GM21360 (cell line): ENCODE results near the gene ARSJ.
"Not testable (repeated sequence)": the region's sequence is repeated elsewhere in the genome, so short reads cannot be mapped to it uniquely, and the experiment has no call there.

ENCODE experiments used
- ATAC-seq: cut with Tn5 transposase; IDR thresholded peaks from one replicate; pipeline ENCODE4 v1.9.1; 2021; ENCODE audit warnings: mild to moderate bottlenecking, moderate library complexity; ENCODE audit not compliant: unreplicated experiment

Gene ARSJ

GRCh38 chr4:113979148-113979904 lies at the start of gene ARSJ:
Gene ARSJ, minus strand, starts transcription at chr4:113979647. Its CDS starts 813 bp downstream, at chr4:113978834.
- ATAC-seq, result no peak

DNA sequence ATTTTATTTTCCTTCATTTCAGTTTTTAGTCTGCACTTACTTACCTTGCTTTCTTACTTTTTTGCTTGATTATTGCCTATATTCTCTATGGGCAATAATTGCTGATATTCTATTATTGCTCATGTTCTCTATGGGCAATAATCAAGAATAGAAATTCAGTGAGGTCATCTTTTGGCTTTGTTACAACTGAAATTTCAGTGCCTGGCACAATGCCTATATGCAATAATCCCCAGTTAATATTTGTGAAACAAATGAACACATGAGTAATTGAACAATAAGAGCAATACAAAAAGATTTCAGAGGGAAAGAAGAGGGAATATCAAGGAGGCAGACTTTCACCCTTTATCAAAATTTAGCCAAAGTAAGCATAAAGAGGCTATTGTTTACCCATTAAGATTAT lies 48.6 kb upstream of the ARSJ start:
- ATAC-seq, result no peak

- no peak for ATAC-seq
Observed at GRCh38 chr4:114027596-114027995, 48.1 kb upstream of the ARSJ start.

DNA sequence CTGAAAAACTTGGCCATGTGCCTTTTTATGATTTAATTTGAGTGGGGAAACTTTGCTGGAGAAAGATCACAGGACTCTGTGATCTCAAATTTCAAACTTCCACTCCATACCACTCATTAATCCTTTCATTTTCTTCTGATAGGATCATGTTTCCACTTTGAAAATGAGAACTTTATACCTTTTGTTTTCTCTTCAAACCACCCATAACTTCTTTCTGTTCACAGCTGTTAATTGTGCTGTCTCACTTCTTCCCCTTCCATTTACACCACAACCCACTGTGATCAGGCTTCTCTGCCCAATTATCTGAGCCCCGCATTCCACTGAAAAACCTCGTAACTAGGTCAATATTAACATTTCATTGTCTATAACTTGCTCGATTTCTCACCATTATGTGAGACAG lies 47.0 kb upstream of the ARSJ start:
- ATAC-seq, result no peak

GRCh38 chr4:114025176-114025777 lies 45.8 kb upstream of the ARSJ start:
- peak; percentile 88 for ATAC-seq

GRCh38 chr4:114021451-114021850 lies 42.0 kb upstream of the ARSJ start:
- no peak for ATAC-seq

DNA sequence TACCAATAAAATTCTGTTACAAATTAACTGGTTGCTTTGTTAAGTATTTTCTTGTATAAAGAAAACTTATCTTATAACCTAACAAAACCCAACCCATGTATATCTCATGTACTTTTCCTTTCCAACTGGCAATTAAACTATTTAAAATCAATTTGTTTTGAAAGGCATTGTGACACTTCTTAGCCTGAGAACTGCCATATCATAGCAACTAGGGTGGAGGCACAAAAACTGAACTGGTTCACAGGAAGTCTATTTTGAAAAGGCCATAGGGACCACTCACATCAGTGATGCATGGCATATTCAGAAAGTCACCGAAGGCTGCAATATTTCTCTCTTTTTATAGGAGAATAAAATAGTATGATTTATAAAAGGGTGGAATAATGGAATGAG lies 40.5 kb upstream of the ARSJ start:
- no peak for ATAC-seq

- no peak for ATAC-seq
Observed at GRCh38 chr4:114019276-114019968, 40.0 kb upstream of the ARSJ start.

DNA sequence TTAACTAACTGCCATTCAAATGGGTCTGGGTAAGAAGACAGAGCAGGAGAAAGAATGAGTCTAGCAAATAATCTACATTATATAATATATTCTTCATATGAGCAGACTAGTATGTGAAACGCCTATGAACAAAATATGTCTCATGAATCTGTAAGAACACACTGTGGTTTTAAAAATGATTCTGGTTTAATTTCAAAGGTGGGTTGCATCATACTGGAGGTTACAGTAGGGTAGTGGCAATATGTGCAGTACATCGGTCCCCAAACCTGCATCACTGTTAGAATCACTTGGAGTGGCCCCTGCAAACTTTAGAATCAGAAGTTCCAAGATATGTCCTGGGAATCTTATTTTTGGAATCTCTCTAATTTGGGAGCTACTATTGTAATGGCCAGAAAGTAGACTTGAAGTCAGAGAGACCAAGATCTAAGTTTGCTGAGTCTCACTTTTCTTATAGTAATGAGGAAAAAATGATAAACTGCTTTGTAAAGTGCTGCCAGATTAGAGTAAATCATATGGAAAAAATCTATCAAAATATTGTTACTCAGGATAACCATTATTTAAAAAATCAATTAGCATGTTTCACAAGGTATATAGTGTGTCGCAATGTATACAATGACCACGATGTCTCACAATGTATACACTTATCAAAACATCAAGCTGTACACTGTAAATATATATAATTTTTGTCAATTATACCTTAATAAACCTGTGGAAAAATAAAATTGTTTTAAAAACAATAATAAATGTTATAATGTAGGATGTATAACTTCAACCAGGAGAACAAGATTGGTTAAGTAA lies 37.9 kb upstream of the ARSJ start:
- ATAC-seq, result no peak

DNA sequence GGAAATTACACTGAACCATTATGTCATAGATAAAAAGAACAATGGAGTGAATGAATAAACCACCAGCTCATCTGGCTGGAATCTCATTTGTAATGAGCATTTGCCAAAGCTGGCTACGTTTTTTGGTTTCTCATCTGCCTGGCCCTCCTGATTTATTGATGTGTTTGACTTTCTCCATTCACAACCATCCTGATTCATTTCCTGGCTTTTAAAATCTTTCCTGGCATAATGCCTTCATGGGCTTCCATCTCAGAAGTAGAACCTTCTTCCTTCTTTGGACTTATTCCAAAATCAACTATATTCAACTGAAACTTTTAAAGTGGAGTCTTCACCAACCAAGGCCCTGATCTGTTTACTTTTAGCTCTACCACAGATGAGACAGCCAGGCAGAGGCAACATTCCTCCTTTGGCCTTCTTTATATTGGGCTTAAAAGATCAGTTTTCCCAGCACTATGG lies 36.0 kb upstream of the ARSJ start:
- no peak for ATAC-seq

- ATAC-seq, result not testable (repeated sequence)
Observed at GRCh38 chr4:114013201-114013600, 33.8 kb upstream of the ARSJ start.

DNA sequence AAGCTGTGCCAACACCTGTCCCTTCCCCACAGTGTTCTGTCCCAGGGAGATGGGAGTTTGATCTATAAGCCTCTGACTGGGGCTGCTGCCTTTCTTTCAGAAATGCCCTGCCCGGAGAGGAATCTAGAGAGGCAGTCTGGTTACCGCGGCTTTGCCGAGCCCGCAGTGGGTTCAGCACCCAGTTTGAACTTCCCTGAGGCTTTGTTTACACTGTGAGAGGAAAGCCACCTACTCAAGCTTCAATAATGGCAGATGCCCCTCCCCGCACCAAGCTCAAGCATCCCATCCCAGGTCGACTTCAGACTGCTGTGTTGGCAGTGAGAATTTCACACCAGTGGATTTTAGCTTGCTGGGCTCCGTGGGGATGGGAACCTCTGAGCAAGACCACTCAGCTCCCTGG lies 33.3 kb upstream of the ARSJ start:
- no peak for ATAC-seq

DNA sequence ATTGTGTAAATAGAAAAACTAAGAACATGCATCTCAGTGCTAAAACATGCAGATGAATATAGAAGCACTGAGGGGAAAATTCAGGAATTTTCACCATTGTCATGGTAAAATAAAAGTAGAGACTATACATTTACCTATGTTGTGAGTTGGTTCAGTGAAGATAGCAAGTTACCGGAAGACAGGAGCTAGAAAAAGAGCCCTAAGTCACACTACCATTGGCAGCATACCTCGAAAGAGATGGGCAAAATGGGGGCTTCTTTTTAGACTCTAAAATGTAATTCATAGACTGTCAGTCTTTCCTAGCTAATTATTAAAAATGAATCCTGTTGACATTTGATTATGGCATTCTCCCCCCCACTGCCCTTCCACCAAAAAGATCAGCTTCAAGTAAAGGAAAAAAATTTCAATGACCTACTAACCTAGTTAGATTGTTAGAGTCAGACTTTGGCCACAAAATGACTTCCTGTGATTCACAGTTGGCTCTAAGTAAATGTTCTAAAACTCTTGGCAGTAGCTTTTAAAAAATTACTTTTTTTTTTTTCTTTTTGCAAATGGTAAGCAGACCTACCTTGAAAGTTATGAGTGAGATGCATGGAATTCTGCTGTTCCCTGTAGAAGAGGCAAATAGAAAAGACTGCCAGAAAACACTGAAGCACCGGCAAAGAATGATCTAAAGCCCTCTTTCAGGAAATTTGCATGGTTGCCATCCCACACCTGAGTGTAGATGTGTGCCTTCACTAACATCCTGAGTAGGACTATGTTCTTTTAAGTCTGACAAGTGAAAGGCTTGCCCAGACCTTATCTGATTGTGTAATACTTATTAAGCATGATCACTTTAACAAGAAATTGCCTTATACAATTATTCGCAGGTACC lies 26.4 kb upstream of the ARSJ start:
- no peak for ATAC-seq

- ATAC-seq, result not testable (repeated sequence)
Observed at GRCh38 chr4:114004483-114005226, 25.2 kb upstream of the ARSJ start.

DNA sequence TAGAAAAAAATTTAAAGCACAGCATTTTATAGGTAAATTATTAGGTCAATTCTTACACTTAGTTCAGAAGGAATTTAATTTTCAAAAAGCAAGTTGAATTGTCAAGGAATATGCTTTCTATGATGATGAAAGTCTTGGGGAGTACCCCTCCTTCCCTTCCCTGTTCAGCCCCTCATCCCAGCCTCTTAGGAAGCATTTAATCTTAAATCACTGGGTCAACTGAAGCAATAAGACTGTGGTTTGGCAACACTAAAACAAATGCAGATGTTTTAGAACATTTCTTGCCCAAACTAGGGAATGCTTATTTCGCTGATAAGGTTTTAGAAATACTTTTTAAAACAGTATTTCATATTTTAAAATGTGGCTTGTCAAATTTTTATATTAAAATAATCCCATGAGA lies 19.1 kb upstream of the ARSJ start:
- no peak for ATAC-seq

DNA sequence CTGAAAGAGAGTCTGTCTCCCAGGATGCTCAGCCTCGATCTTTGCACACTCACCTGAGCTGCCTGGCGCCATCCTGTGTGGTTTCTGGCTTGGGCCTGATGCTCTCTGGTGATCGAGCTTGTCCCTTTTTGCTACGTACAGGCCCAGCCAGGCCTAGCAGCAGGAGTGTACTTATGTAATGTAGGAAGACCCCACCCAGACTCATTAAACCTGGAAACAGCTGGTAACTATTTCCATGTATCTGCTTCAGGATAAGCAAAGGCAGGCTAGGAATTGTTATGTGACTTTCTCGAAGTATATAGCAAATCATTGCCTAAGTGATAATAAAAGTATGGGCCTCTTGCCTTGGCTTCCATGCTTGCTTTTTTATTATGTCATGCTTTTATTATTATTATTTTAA lies 18.6 kb upstream of the ARSJ start:
- no peak for ATAC-seq

- no peak for ATAC-seq
Observed at GRCh38 chr4:113997206-113997605, 17.8 kb upstream of the ARSJ start.

DNA sequence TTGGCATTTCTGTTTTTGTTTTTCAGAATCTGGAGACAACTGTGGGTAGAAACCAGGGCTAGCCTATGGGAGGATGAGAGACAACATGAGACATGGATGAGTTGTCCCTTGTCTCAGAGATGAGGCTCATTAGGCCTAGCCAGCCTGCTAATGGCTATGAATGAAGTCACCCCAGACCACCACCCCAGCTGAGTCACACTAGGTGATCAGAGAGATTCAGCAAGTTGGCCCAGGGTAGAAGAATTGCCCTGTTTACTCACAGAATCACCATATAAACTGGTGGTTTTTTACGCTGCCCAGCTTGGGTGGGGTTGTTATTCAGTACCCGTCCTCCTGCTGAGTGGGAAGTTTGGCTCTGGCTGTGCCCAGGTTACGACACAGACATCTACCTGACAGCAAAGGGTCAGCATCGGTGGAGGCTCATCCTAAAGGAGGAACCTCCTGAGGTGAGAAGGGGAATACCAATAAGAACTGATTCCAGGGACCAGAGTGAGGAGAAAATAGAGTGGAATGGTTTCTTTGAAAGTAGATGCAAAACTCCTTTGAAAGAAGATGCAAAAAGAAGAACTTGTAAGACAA lies 17.2 kb upstream of the ARSJ start:
- ATAC-seq, result no peak

DNA sequence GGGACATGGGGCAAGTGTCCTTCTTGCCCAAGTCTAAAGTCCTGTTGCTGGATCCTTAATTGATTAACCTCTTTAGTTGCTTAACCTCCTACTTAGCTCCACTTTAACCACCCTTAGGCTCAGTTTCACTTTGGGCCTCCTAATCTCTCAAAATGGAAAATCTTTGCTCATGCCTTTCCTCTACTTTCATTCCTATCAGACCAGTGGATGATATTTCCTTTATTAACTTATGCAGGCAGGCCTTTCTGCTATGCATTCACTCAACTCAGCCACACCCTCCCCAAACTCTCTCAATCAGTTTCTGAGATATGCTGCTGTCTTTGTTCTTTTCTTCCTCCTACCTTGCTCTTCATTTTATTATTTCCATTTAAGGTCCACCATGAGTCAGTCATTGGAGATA lies 14.4 kb upstream of the ARSJ start:
- ATAC-seq, result no peak
